ENCODE data around the gene CLVS2. TPM values are rescaled to one million over a fixed set of nuclear protein-coding genes. Genes with fewer than 3 reads are reported as not detected.

Gene CLVS2
- total RNA-seq, 2 experiments from 2014 or later = not detected

DNA sequence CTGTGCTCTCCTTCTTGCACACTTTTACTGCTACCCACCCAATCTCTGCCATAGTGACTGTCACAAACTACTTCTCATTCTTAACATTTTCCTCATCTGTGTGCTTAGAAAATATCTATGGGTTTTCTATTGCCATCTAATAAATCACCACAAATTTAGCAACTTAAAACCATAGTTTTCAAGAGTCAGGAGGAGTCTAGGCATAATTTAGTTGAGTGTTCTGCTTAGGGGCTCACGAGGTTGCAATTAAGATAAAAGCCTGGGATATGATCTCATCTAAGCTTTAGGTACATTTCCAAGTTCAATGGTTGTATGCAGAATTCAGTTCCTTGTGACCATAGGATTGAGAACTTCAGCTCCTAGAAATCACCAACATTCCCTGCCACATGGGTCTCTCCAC lies 98.8 kb downstream of the CLVS2 start:
- CTCF ChIA-PET = no interaction called here
- no peaks in the 10 kb centered on the region for H3K4me1 Mint-ChIP-seq (ENCODE audit: low read depth)
- H3K27me3 Mint-ChIP-seq (ENCODE audit: low read depth) = no peaks in the 10 kb centered on the region
- intact Hi-C loops (cut with micrococcal nuclease) = no loop called here
- no peak overlapping the region for H3K27ac Mint-ChIP-seq
- DNase-seq = no peak
- H3K36me3 Mint-ChIP-seq (ENCODE audit: low read depth) = no peaks in the 10 kb centered on the region
- no peak overlapping the region for H3K4me3 Mint-ChIP-seq
- no peaks in the 10 kb centered on the region for H3K9me3 Mint-ChIP-seq

GRCh38 chr6:123105561-123105960 lies 109.5 kb downstream of the CLVS2 start:
- no peaks in the 10 kb centered on the region for H3K4me1 Mint-ChIP-seq (ENCODE audit: low read depth)

GRCh38 chr6:123116370-123116769 lies 120.3 kb downstream of the CLVS2 start:
- CTCF ChIA-PET = no interaction called here
- no peaks in the 10 kb centered on the region for H3K36me3 Mint-ChIP-seq (ENCODE audit: low read depth)
- H3K27me3 Mint-ChIP-seq (ENCODE audit: low read depth) = no peaks in the 10 kb centered on the region
- H3K27ac Mint-ChIP-seq = no peak overlapping the region
- H3K4me3 Mint-ChIP-seq = no peak overlapping the region
- H3K9me3 Mint-ChIP-seq = peaks cover 3% of the 10 kb centered on the region
- intact Hi-C loops (cut with micrococcal nuclease) = no loop called here
- no peak for DNase-seq
- H3K4me1 Mint-ChIP-seq (ENCODE audit: low read depth) = no peaks in the 10 kb centered on the region

More at GRCh38 chr6:123105561-123105960, 109.5 kb downstream of the CLVS2 start:
- no peaks in the 10 kb centered on the region for H3K27me3 Mint-ChIP-seq (ENCODE audit: low read depth)
- DNase-seq = no peak
- no peak overlapping the region for H3K27ac Mint-ChIP-seq
- no peaks in the 10 kb centered on the region for H3K36me3 Mint-ChIP-seq (ENCODE audit: low read depth)
- intact Hi-C loops (cut with micrococcal nuclease) = no loop called here
- H3K9me3 Mint-ChIP-seq = peaks cover 4% of the 10 kb centered on the region
- CTCF ChIA-PET = no interaction called here
- H3K4me3 Mint-ChIP-seq = no peak overlapping the region

- no peaks in the 10 kb centered on the region for H3K36me3 Mint-ChIP-seq (ENCODE audit: low read depth)
- no peak overlapping the region for H3K4me3 Mint-ChIP-seq
- no peak overlapping the region for H3K27ac Mint-ChIP-seq
- H3K27me3 Mint-ChIP-seq (ENCODE audit: low read depth) = no peaks in the 10 kb centered on the region
- DNase-seq = no peak
- intact Hi-C loops (cut with micrococcal nuclease) = no loop called here
- peaks cover 3% of the 10 kb centered on the region for H3K9me3 Mint-ChIP-seq
- H3K4me1 Mint-ChIP-seq (ENCODE audit: low read depth) = no peaks in the 10 kb centered on the region
- CTCF ChIA-PET = no interaction called here
Observed at GRCh38 chr6:123117145-123117908, 121.3 kb downstream of the CLVS2 start.

DNA sequence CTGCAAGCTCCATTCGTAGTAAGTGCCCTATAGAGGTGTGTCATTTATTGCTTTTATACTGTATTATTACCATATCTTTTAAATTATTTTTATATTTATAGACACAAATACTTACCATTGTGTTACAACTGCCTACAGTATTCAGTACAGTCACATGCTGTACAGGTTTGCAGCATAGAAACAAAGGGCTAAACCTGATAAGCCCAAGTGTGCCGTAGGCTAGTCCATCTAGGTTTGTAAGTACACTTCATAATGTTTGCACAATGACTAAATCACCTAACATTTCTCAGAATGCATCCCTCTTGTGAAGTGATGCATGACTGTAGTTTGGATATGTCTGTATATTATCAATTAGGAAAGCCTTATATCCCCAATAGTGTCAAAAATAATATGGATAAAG lies 122.8 kb downstream of the CLVS2 start:
- CTCF ChIA-PET = no interaction called here

More for the DNA sequence above, 122.8 kb downstream of the CLVS2 start:
- peaks cover 5% of the 10 kb centered on the region for H3K9me3 Mint-ChIP-seq
- DNase-seq = no peak
- no peaks in the 10 kb centered on the region for H3K36me3 Mint-ChIP-seq (ENCODE audit: low read depth)
- no peak overlapping the region for H3K27ac Mint-ChIP-seq
- intact Hi-C loops (cut with micrococcal nuclease) = no loop called here
- no peaks in the 10 kb centered on the region for H3K27me3 Mint-ChIP-seq (ENCODE audit: low read depth)
- no peak overlapping the region for H3K4me3 Mint-ChIP-seq
- no peaks in the 10 kb centered on the region for H3K4me1 Mint-ChIP-seq (ENCODE audit: low read depth)

Other genes with a start within 250 kb of the CLVS2 start
- gene FABP7, start 216.5 kb upstream of the CLVS2 start, total RNA-seq = not detected
- gene SMPDL3A, start 207.0 kb upstream of the CLVS2 start, total RNA-seq = under 1 TPM; 0.31 to 0.49 TPM

Data from activated naive CD4-positive, alpha-beta T cell treated with anti-CD3 and anti-CD28 coated beads for 36 hours (primary cell).